Right cardiac atrium (tissue), 5 donors: Measurements from ENCODE around the gene PLSCR3. TPM values are rescaled to one million over a fixed set of nuclear protein-coding genes. Genes with fewer than 3 reads are reported as not detected.
"Not testable (repeated sequence)": the region's sequence is repeated elsewhere in the genome, so short reads cannot be mapped to it uniquely, and the experiment has no call there.

ENCODE experiments used
- ATAC-seq, 2 donors: fragments of 200-7000 bp; cut with Tn5 transposase; one replicate each; pipeline versions ENCODE4 v1.8.0 to v1.9.1; 2020; ENCODE audit warnings: moderate library complexity in 2 of 2, mild to moderate bottlenecking in 1 of 2
- DNase-seq, 3 donors: peaks; one replicate each; pipeline ENCODE4 v3.0.0-alpha.2; 2020
- H3K27ac ChIP-seq: one replicate; pipeline ENCODE4 v1.5.1; 2013; ENCODE audit warnings: mild to moderate bottlenecking, low read length, control low read depth, moderate library complexity
- H3K27me3 ChIP-seq: one replicate; pipeline ENCODE4 v1.6.1; 2013; ENCODE audit not compliant: control insufficient read depth, insufficient read depth
- H3K4me1 ChIP-seq: one replicate; pipeline ENCODE4 v1.6.1; 2013; ENCODE audit warnings: low read length; ENCODE audit not compliant: control insufficient read depth, insufficient read depth
- H3K4me3 ChIP-seq: one replicate; pipeline ENCODE4 v1.5.1; 2013; ENCODE audit warnings: low read length, control low read depth
- H3K9me3 ChIP-seq: one replicate; pipeline ENCODE4 v1.6.1; 2013; ENCODE audit warnings: low read length; ENCODE audit not compliant: control insufficient read depth
- WGBS: extraction: QIAGEN DNeasy Blood & Tissue Kit; methylation state at CpG from one replicate; pipeline ENCODE4 v1.1.7; 2013; 5-methylcytosine and 5-hydroxymethylcytosine counted together
- intact Hi-C, 4 donors: fragments of 100-400 bp; cut with DNase I; formaldehyde crosslinking; loops; one replicate each; pipeline versions ENCODE4 v1.11.0 to v1.14.0; 2022 to 2023
- polyA plus RNA-seq: library from polyadenylated mRNA; stranded (reverse); fragments of 200-250 nt; gene quantifications from one replicate; pipeline ENCODE4 v1.2.3, GENCODE V29; 2013
- total RNA-seq, 4 donors: library from RNA; stranded (reverse); fragmentation: NEBNext Ultra II Directional; extraction: Animal tissue kit (Norgen Biotek cat#: 25700); gene quantifications; one replicate each; pipeline ENCODE4 v1.2.1, GENCODE V29; 2021
- donor health status: healthy with polysubstance abuse.
- donor health status: DM: no; HTN: yes; CAD: no.
- donor health status: DM: no; HTN: no; CAD: no.
- donor health status: DM: no; HTN: yes; CAD: no; lungs with severe emphysema.
- donor health status: DM: yes; HTN: yes; CAD: no.

PLSCR3 gene
- total and polyA plus RNA-seq, 5 donors, result 19.8 to 25.9 (median 23.7) TPM

DNA sequence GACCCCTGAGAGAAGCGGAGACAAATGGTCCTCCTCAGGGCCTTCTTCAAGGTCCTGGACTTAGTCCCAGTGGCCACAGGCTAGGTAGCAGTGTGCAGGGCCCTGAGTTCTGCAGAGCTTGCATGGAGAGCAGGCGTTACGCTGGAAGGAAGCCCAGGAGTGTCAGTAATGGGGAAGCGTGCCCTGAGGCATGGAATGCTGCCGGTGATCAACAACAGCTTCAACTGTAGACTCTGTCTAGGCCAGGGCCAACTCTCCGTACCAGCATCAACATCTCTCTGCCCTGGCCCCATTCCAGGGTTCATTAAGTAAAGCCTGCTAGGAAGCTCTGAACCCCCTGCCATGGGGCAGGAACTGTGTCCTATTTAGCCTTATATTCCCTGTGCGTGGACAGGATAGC lies 14.0 kb downstream of the PLSCR3 start:
- H3K4me1 ChIP-seq, result peaks cover 3% of the 10 kb centered on the region
- whole genome bisulfite sequencing, result 21% methylated on average over 7 of the region's 7 CpGs
- DNase-seq, result peak; percentile 63 to 83 (median 78)
- ATAC-seq, result peak; percentile 41 to 62
- H3K9me3 ChIP-seq, result no peaks in the 10 kb centered on the region
- intact Hi-C loops, result no loop called here
- H3K4me3 ChIP-seq, result peak overlapping the region; percentile 45
- H3K27ac ChIP-seq, result no peak overlapping the region
- H3K27me3 ChIP-seq, result no peaks in the 10 kb centered on the region

DNA sequence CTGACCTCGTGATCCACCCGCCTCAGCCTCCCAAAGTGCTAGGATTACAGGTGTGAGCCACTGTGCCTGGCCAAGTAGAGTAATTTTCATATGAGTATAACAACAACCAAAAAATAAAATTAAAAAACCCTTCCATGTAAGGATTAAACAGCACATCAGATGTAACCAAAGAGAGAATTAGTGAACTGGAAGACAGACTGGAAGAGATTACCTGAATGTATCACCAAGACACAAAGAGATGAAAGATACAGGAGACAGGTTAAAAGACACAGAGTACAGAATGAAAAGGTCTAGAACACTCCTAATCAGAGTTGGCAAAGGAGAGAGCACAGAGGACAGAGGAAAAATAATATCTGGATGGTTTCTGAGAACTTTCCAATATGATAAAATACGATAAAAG lies 15.2 kb downstream of the PLSCR3 start:
- no peaks in the 10 kb centered on the region for H3K27me3 ChIP-seq
- no peaks in the 10 kb centered on the region for H3K9me3 ChIP-seq
- peaks cover 3% of the 10 kb centered on the region for H3K4me1 ChIP-seq
- H3K4me3 ChIP-seq, result no peak overlapping the region
- ATAC-seq (no peak), DNase-seq (no peak)
- intact Hi-C loops, result no loop called here
- 94% methylated on average over 3 of the region's 3 CpGs for WGBS
- no peak overlapping the region for H3K27ac ChIP-seq

DNA sequence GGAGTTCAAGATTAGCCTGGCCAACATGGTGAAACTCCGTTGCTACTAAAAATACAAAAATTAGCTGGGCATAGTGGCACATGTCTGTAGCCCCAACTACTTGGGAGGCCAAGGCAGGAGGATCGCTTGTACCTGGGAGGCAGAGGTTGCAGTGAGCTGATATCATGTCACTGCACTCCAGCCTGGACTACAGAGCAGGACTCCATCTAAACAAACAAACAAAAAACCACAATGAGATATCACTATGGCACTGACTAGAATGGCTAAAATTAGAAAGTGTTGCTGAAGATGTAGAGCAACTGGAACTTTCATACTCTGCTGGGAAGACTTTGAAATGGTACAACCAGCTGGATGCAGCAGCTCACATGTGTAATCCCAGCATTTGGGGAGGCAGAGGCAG lies 20.0 kb downstream of the PLSCR3 start:
- H3K27ac ChIP-seq, result no peak overlapping the region
- intact Hi-C loops, result no loop called here
- DNase-seq (no peak), ATAC-seq (no peak)
- H3K4me3 ChIP-seq, result no peak overlapping the region
- no peaks in the 10 kb centered on the region for H3K27me3 ChIP-seq
- no peaks in the 10 kb centered on the region for H3K9me3 ChIP-seq
- no peaks in the 10 kb centered on the region for H3K4me1 ChIP-seq
- 86% methylated on average over 2 of the region's 2 CpGs for WGBS

DNA sequence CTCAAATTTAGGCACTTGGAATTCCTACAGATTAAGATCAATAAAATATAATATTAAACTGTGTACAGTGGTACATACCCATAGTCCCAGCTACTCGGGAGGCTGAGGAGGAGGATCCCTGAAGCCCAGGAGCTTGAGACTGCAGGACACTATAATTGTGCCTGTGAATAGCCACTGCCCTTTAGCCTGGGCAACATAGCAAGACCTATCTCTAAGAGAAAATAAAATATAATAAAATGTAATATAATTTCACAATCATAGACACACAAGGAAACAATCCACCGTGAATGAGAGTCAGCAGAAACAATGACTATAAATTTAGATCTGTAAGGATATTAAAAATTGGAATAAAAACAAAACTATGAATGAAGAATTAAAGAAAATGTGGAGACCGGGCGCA lies 23.5 kb downstream of the PLSCR3 start:
- no peaks in the 10 kb centered on the region for H3K27me3 ChIP-seq
- H3K27ac ChIP-seq, result no peak overlapping the region
- H3K9me3 ChIP-seq, result no peaks in the 10 kb centered on the region
- intact Hi-C loops, result no loop called here
- 88% methylated on average over 4 of the region's 4 CpGs for WGBS
- no peak overlapping the region for H3K4me3 ChIP-seq
- no peaks in the 10 kb centered on the region for H3K4me1 ChIP-seq
- no peak for ATAC-seq
- DNase-seq, result peak in 1 of 3 donors; percentile 1

DNA sequence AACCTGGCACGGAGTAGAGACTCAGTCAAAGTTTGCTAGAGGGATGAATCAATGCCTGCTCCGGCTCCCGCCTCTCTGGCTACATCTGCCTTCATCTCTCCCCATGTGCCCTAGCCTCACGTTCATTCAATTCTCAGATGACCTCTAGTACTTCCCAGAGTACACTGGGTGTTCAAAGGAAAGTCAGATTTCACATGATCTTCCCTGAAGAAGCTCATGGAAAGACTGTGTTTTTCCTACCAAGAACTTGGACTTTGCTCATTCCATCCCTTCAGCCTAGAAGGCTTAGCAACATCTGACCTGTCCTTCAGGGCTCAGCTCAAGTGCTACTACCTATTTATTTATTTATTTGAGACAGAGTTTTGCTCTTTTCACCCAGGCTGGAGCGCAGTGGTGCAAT lies 24.5 kb downstream of the PLSCR3 start:
- Histone ChIP-seq H3K4me3 (no peak overlapping the region), H3K4me1 (no peaks in the 10 kb centered on the region), H3K27ac (no peak overlapping the region), H3K9me3 (no peaks in the 10 kb centered on the region), H3K27me3 (no peaks in the 10 kb centered on the region)
- DNase-seq (peak in 1 of 3 donors; percentile 9), ATAC-seq (no peak)
- 86% methylated on average over 5 of the region's 5 CpGs for WGBS
- intact Hi-C loops, result loop anchor here in 1 of 4 donors (10.0 kb wide), 1 partner anchor 65 kb away; the partner anchor contains the start of genes FGF11 and TMEM102

DNA sequence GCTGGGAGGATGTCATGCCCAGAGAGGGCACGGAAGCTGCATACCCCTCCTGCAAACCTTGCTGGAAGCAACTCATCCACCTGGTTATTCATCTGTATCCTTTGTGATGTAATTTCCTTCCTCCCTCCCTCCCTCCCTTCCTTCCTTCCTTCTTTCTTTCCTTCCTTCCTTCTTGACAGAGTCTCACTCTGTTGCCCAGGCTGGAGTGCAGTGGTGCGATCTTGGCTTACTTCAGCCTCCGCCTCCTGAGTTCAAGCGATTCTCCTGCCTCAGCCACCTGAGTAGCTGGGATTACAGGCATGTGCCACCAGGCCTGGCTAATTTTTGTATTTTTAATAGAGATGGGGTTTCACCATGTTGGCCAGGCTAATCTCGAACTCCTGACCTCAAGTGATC lies 25.7 kb downstream of the PLSCR3 start:
- not testable (repeated sequence) for H3K27me3 ChIP-seq, H3K4me3 ChIP-seq, H3K9me3 ChIP-seq, H3K4me1 ChIP-seq, H3K27ac ChIP-seq, ATAC-seq
- 77% methylated on average over 5 of the region's 5 CpGs for WGBS
- peak in 1 of 3 donors; percentile 7 for DNase-seq
- intact Hi-C loops, result loop anchor here in 1 of 4 donors (10.0 kb wide), 1 partner anchor 66 kb away; the partner anchor contains the start of genes FGF11 and TMEM102

DNA sequence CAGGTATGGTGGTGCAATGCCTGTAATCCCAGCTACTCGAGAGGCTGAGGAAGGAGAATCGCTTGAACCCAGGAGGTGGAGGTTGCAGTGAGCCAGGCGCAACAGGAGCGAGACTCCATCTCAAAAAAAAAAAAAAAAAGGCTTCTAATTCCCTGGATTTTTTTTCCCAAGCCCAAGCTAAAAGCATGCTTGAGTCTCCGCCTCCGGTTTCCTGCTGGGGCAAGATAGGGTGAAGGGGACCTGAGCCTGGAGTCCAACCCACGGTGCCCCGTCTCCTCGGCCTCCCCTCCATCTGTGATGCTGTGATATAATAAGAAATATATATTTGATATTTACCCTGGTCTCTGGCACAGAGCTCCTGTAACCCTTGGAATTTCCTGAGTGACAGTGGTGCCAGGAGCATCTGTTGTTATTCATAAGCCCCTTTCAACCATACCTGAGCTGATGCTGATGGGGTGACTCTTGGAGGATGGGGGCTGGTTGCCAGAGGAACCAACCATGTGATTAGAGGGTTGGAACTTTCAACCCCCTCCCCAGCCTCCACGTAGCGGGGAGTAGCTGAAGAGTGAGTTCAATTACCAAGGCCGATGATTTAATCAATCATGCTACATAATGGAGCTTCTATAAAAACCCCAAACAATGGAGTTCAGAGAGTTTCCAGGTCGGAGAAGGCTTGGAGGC lies 26.3 kb downstream of the PLSCR3 start:
- DNase-seq, result peak in 1 of 3 donors; percentile 5
- Histone ChIP-seq H3K4me1 (no peaks in the 10 kb centered on the region), H3K27ac (no peak overlapping the region), H3K27me3 (no peaks in the 10 kb centered on the region), H3K4me3 (no peak overlapping the region), H3K9me3 (no peaks in the 10 kb centered on the region)
- intact Hi-C loops, result loop anchor here in 1 of 4 donors (10.0 kb wide), 1 partner anchor 67 kb away; the partner anchor contains the start of genes FGF11 and TMEM102
- WGBS, result 60% methylated on average over 13 of the region's 13 CpGs
- ATAC-seq, result no peak

DNA sequence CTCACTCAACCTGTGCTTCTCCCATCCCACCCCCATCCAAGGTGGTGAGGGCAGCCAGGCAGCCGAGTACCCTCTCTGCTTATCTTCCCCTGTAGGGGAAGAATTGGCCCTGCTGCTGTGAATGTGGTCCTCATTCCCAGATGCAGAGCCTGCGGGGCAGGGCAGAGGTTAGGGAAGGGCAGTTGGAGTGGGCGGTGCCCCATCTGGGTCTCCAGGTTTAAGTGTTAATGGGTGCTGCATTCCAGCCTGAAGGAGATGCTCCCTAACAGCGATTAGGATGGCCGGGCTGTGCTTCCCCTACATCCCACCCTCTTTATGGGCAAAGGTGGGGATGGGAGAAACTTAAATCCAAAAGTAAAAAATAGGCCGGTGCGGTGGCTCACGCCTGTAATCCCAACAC lies 27.2 kb downstream of the PLSCR3 start:
- ATAC-seq (peak in 1 of 2 donors; percentile 13), DNase-seq (peak in 1 of 3 donors; percentile 31)
- Histone ChIP-seq H3K4me3 (no peak overlapping the region), H3K27me3 (no peaks in the 10 kb centered on the region), H3K9me3 (no peaks in the 10 kb centered on the region), H3K27ac (no peak overlapping the region), H3K4me1 (no peaks in the 10 kb centered on the region)
- intact Hi-C loops, result loop anchor here in 1 of 4 donors (10.0 kb wide), 1 partner anchor 68 kb away; the partner anchor contains the start of genes FGF11 and TMEM102
- 77% methylated on average over 8 of the region's 8 CpGs for WGBS

DNA sequence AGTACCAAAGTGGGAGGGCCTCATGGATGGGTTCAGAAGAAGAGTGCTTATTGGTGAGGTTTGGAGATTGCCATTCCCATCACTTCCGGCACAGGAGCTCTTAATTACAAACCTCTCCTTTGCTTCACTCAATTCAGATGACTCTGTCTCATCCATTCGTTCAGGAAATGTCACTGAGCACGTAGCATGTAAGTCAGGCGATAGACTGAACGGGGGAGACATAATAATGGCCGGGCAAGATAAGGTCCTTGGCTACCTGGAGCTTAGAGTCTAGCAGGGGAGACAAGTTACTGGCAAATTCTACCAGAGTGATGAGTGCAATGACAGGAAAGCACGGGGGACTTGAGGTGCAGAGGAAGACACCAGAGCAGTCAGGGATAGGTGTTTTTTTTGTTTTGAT lies 28.4 kb downstream of the PLSCR3 start:
- H3K4me1 ChIP-seq, H3K4me3 ChIP-seq, H3K27me3 ChIP-seq, DNase-seq, H3K9me3 ChIP-seq, H3K27ac ChIP-seq, ATAC-seq: not testable (repeated sequence)
- intact Hi-C loops, result loop anchor here in 1 of 4 donors (10.0 kb wide), 1 partner anchor 69 kb away; the partner anchor contains the start of genes FGF11 and TMEM102
- 82% methylated on average over 6 of the region's 7 CpGs for WGBS

DNA sequence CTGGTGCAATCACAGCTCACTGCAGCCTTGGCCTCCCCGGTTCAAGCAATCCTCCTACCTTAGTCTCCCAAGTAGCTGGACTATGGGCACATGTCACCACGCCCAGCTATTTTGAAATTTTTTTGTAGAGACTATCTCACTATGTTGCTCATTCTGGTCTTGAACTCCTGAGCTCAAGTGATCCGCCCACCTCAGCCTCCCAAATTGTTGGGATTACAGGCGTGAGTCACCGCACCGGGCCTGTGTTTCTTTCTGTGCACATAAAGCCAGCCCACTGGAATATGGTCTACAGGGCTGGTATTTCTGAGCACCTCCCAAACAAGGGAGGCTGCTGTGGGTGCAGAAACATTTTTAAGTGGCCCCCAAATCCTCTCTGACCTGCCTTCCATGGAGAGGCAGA lies 31.0 kb downstream of the PLSCR3 start:
- WGBS, result 94% methylated on average over 6 of the region's 6 CpGs
- H3K27me3 ChIP-seq, result no peaks in the 10 kb centered on the region
- intact Hi-C loops, result loop anchor here in 1 of 4 donors (10.0 kb wide), 1 partner anchor 71 kb away; the partner anchor contains the start of genes FGF11 and TMEM102
- ATAC-seq, result no peak
- H3K27ac ChIP-seq, result no peak overlapping the region
- H3K4me1 ChIP-seq, result no peaks in the 10 kb centered on the region
- peak in 1 of 3 donors; percentile 14 for DNase-seq
- H3K9me3 ChIP-seq, result no peaks in the 10 kb centered on the region
- H3K4me3 ChIP-seq, result no peak overlapping the region

DNA sequence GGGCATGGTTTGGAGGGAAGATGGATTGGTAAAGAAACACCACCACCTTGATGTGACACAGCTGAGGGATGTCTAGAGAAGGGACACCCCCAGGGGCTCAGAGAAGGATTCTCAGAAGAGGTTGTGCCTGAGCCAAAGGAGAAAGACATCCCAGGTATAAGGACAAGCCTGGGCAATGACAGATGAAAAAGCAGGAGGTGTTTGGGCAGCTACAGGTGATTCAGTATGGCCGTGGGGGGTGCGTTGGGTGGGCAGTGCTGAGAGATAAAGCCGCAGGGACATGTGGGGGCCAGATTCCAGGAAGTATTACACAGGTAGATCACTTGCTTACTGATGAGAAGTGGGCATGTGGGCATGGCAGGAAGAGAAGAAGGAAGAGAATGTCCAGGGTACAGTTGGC lies 32.4 kb downstream of the PLSCR3 start:
- no peak overlapping the region for H3K4me3 ChIP-seq
- H3K4me1 ChIP-seq, result no peaks in the 10 kb centered on the region
- H3K27ac ChIP-seq, result no peak overlapping the region
- H3K9me3 ChIP-seq, result no peaks in the 10 kb centered on the region
- DNase-seq (no peak), ATAC-seq (no peak)
- intact Hi-C loops, result loop anchor here in 1 of 4 donors (10.0 kb wide), 1 partner anchor 73 kb away; the partner anchor contains the start of genes FGF11 and TMEM102
- H3K27me3 ChIP-seq, result no peaks in the 10 kb centered on the region
- 64% methylated on average over 3 of the region's 3 CpGs for WGBS
